Stomach (tissue), 4 donors: ENCODE results near the gene TBX5.

Experiments
- EP300 ChIP-seq: sonication (generic); formaldehyde crosslinking; IDR thresholded peaks from one replicate; pipeline ENCODE4 v1.6.1; 2017; ENCODE audit warnings: antibody characterized with exemption
- POLR2A ChIP-seq, 4 donors: fragments of 450-650 bp; IDR thresholded peaks; one replicate each; pipeline ENCODE4 v1.6.1; 2016; ENCODE audit warnings: antibody characterized with exemption in 4 of 4, control low read depth in 2 of 4, mild to moderate bottlenecking in 1 of 4, moderate library complexity in 1 of 4
- POLR2AphosphoS5 ChIP-seq, 3 donors: sonication (generic); formaldehyde crosslinking; IDR thresholded peaks; one replicate each; pipeline ENCODE4 v1.6.1; 2016; ENCODE audit warnings: antibody characterized with exemption in 3 of 3
- TF ChIP-seq, protein P1 (sequence below), 7 experiments: fragments of 450-650 bp in 4 of 7; fragments of 200-600 bp in 3 of 7; sonication (generic) in 3 of 7; IDR thresholded peaks; one replicate each; pipeline ENCODE4 v1.5.1; 2016 to 2019; ENCODE audit warnings: antibody characterized with exemption in 7 of 7, control low read depth in 2 of 7, mild to moderate bottlenecking in 1 of 7

DNA sequence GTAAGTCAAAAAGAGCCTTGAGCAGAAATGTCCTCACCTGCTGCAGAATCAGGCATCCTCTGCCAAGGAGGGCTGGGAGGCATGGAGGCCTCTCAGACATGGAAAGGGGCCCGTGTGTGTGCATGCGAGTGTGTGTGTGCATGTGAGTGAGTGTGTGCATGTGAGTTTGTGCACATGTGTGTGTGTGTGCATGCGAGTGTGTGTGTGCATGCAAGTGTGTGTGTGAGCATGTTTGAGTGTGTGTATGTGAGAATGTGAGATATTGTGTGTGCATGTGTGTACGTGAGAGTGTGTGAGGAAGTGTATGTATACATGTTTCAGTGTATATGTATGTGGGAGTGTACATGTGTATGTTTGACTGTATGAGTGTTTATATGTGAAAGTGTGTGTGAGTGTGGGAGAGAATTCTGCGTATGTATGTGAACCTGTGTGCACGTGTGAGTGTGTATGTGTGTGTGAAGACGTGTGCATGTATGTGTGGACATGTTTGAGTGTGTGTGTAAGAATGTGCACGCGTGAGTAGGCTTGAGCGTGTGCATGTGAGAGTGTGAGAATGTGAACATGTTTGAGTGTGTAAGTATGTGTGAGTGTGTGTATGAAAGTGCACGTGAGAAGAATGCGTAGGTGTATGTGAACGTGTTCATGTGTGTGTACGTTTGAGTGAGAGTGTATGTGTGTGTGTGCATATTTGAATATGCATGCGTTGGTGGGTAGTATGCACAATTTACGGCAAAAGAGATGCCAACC, 90.8 kb downstream of the TBX5 start:
- TF ChIP-seq, protein P1, sequence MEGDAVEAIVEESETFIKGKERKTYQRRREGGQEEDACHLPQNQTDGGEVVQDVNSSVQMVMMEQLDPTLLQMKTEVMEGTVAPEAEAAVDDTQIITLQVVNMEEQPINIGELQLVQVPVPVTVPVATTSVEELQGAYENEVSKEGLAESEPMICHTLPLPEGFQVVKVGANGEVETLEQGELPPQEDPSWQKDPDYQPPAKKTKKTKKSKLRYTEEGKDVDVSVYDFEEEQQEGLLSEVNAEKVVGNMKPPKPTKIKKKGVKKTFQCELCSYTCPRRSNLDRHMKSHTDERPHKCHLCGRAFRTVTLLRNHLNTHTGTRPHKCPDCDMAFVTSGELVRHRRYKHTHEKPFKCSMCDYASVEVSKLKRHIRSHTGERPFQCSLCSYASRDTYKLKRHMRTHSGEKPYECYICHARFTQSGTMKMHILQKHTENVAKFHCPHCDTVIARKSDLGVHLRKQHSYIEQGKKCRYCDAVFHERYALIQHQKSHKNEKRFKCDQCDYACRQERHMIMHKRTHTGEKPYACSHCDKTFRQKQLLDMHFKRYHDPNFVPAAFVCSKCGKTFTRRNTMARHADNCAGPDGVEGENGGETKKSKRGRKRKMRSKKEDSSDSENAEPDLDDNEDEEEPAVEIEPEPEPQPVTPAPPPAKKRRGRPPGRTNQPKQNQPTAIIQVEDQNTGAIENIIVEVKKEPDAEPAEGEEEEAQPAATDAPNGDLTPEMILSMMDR (IDR thresholded peaks at IDR 0.05), result no peak
- no peak for TF ChIP-seq POLR2A (IDR thresholded peaks at IDR 0.05)
- TF ChIP-seq EP300, result no peak
- no peak for TF ChIP-seq POLR2AphosphoS5 (IDR thresholded peaks at IDR 0.05)
